IMR-90 (cell line): ENCODE measurements around the gene GLI1. TPM values are rescaled to one million over a fixed set of nuclear protein-coding genes. Genes with fewer than 3 reads are reported as not detected.
"Not testable (repeated sequence)": the region's sequence is repeated elsewhere in the genome, so short reads cannot be mapped to it uniquely, and the experiment has no call there.

Experiments
- ATAC-seq: fragments of 200-7000 bp; cut with Tn5 transposase; 2 replicates; pipeline ENCODE4 v1.9.1; 2020; ENCODE audit warnings: low read depth, mild to moderate bottlenecking, moderate library complexity
- BruUV-seq: library from RNA; stranded (reverse); fragments of 400-500 nt; replicated peaks from 2 replicates; lab custom pipeline; 2021; lab: Mats Ljungman, UMichigan
- CTCF ChIA-PET: fragments of 300-600 bp; formaldehyde crosslinking; extraction: SDS; loops from one replicate; lab custom pipeline; 2021; ENCODE audit warnings: antibody characterized with exemption; lab: Yijun Ruan, JAX
- POLR2A ChIA-PET: fragments of 300-600 bp; sonication (Branson Sonifier 250); formaldehyde crosslinking; loops from one replicate; lab custom pipeline; 2022; ENCODE audit warnings: antibody characterized with exemption; ENCODE audit not compliant: unreplicated experiment; lab: Charles Lee
- DNase-seq: peaks from one replicate; pipeline ENCODE4 v3.0.0; 2013
- H2AFZ ChIP-seq: replicated peaks from 2 replicates; pipeline ENCODE3; 2013; ENCODE audit warnings: low read length, mild to moderate bottlenecking; ENCODE audit not compliant: poor library complexity
- H2AK5ac ChIP-seq: 2 replicates; pipeline ENCODE4 v1.6.1; 2013; ENCODE audit warnings: low read depth, low read length, inconsistent platforms
- H2AK9ac ChIP-seq: replicated peaks from 2 replicates; pipeline ENCODE3; 2013; ENCODE audit warnings: mild to moderate bottlenecking, low read depth, low read length, moderate library complexity; ENCODE audit not compliant: poor library complexity
- H2BK120ac ChIP-seq: 2 replicates; pipeline ENCODE4 v1.6.1; 2013; ENCODE audit warnings: low read depth, low read length, inconsistent platforms
- H2BK15ac ChIP-seq: 3 replicates; pipeline ENCODE4 v1.6.1; 2013; ENCODE audit warnings: low read depth, low read length, inconsistent platforms
- H2BK20ac ChIP-seq: 2 replicates; pipeline ENCODE4 v1.6.1; 2013; ENCODE audit warnings: low read depth, mild to moderate bottlenecking, inconsistent platforms, low read length, moderate library complexity
- H2BK5ac ChIP-seq: 2 replicates; pipeline ENCODE4 v1.6.1; 2013; ENCODE audit warnings: mild to moderate bottlenecking, low read depth, low read length, inconsistent platforms; ENCODE audit not compliant: poor library complexity, severe bottlenecking
- H3K14ac ChIP-seq: replicated peaks from 2 replicates; pipeline ENCODE4 v1.6.1; 2013; ENCODE audit warnings: low read depth, low read length, inconsistent platforms
- H3K18ac ChIP-seq: 2 replicates; pipeline ENCODE4 v1.6.1; 2013; ENCODE audit warnings: low read depth, low read length, control low read depth
- H3K23ac ChIP-seq: 2 replicates; pipeline ENCODE4 v1.6.1; 2013; ENCODE audit warnings: low read depth, low read length, inconsistent platforms
- H3K27ac ChIP-seq: 2 replicates; pipeline ENCODE4 v1.5.1; 2013; ENCODE audit warnings: mild to moderate bottlenecking, control low read depth, low read length; ENCODE audit not compliant: insufficient read depth
- H3K27me3 ChIP-seq: 2 replicates; pipeline ENCODE4 v1.6.1; 2013; ENCODE audit warnings: low read length; ENCODE audit not compliant: control insufficient read depth, insufficient read depth
- H3K36me3 ChIP-seq: 2 replicates; pipeline ENCODE4 v1.6.1; 2013; ENCODE audit warnings: low read length, mixed read lengths; ENCODE audit not compliant: control insufficient read depth, insufficient read depth
- H3K4ac ChIP-seq: 2 replicates; pipeline ENCODE4 v1.6.1; 2013; ENCODE audit warnings: low read depth, low read length, inconsistent platforms
- H3K4me1 ChIP-seq: 2 replicates; pipeline ENCODE4 v1.6.1; 2013; ENCODE audit warnings: low read length, mixed read lengths; ENCODE audit not compliant: control insufficient read depth, insufficient read depth
- H3K4me2 ChIP-seq: 2 replicates; pipeline ENCODE4 v1.6.1; 2013; ENCODE audit warnings: low read depth, mild to moderate bottlenecking, control low read depth, low read length, moderate library complexity
- H3K4me3 ChIP-seq: 2 replicates; pipeline ENCODE4 v1.5.1; 2013; ENCODE audit warnings: low read depth, mild to moderate bottlenecking, control low read depth, low read length, moderate library complexity; ENCODE audit not compliant: insufficient read depth
- H3K56ac ChIP-seq: 2 replicates; pipeline ENCODE4 v1.6.1; 2013; ENCODE audit warnings: low read length, inconsistent platforms; ENCODE audit not compliant: insufficient read depth; ENCODE audit errors: extremely low read depth
- H3K79me1 ChIP-seq, 2 experiments: 2 replicates each; pipeline ENCODE4 v1.6.1; 2013; ENCODE audit warnings: low read length in 2 of 2, inconsistent platforms in 1 of 2, low read depth in 1 of 2
- H3K9ac ChIP-seq: 2 replicates; pipeline ENCODE4 v1.6.1; 2013; ENCODE audit warnings: low read depth, low read length, control low read depth
- H3K9me1 ChIP-seq: 2 replicates; pipeline ENCODE4 v1.6.1; 2013; ENCODE audit warnings: low read length, inconsistent platforms; ENCODE audit not compliant: insufficient read depth
- H3K9me3 ChIP-seq: 2 replicates; pipeline ENCODE4 v1.6.1; 2013; ENCODE audit warnings: low read length; ENCODE audit not compliant: control insufficient read depth, insufficient read depth
- H4K20me1 ChIP-seq: 2 replicates; pipeline ENCODE4 v1.6.1; 2013; ENCODE audit warnings: low read length, inconsistent platforms; ENCODE audit not compliant: insufficient read depth
- H4K5ac ChIP-seq: 2 replicates; pipeline ENCODE4 v1.6.1; 2013; ENCODE audit warnings: mild to moderate bottlenecking, low read depth, low read length, control low read depth
- H4K8ac ChIP-seq, 2 experiments: 2 replicates each; pipeline ENCODE4 v1.6.1; 2013; ENCODE audit warnings: low read depth in 2 of 2, low read length in 2 of 2, control low read depth in 1 of 2, inconsistent platforms in 1 of 2
- H4K91ac ChIP-seq: 2 replicates; pipeline ENCODE4 v1.6.1; 2013; ENCODE audit warnings: low read depth, low read length, inconsistent platforms; ENCODE audit not compliant: insufficient read depth
- WGBS, 2 experiments: methylation state at CpG; one replicate each; pipeline versions ENCODE4 v1.1.5 to v1.1.7; 2013; ENCODE audit warnings: missing lambda C conversion rate in 2 of 2; ENCODE audit not compliant: insufficient read length in 1 of 2; ENCODE audit errors: extremely low coverage in 2 of 2; 5-methylcytosine and 5-hydroxymethylcytosine counted together
- dilution Hi-C: fragments of 300-500 bp; cut with HindIII; formaldehyde crosslinking; loops from one replicate; pipeline ENCODE4 v1.14.3; 2018; ENCODE audit warnings: low sequenced_read_pairs; ENCODE audit not compliant: unreplicated experiment
- in situ Hi-C: fragments of 300-500 bp; cut with MboI; formaldehyde crosslinking; loops from 3 replicates; pipeline ENCODE4 v1.14.3; 2019; ENCODE audit warnings: low sequenced_read_pairs, inconsistent platforms, mixed read lengths
- intact Hi-C: fragments of 100-400 bp; cut with micrococcal nuclease; formaldehyde crosslinking; loops from 2 replicates; pipeline ENCODE4 v1.10.0; 2022
- polyA plus RNA-seq, 3 experiments: library from polyadenylated mRNA; depleted of rRNA; stranded (reverse); fragments of >200 nt; gene quantifications; 2 replicates each; pipeline ENCODE4 v1.2.3, GENCODE V29; 2012; ENCODE audit warnings: low replicate concordance in 1 of 3
- total RNA-seq: library from RNA; depleted of rRNA; stranded (reverse); fragments of >200 nt; gene quantifications from 2 replicates; pipeline ENCODE4 v1.2.3, GENCODE V29; 2012

Gene GLI1
- total and polyA plus RNA-seq, 2 of the 4 experiments (the other 2 are of a cell fraction) = 1.3 to 3.8 TPM

DNA sequence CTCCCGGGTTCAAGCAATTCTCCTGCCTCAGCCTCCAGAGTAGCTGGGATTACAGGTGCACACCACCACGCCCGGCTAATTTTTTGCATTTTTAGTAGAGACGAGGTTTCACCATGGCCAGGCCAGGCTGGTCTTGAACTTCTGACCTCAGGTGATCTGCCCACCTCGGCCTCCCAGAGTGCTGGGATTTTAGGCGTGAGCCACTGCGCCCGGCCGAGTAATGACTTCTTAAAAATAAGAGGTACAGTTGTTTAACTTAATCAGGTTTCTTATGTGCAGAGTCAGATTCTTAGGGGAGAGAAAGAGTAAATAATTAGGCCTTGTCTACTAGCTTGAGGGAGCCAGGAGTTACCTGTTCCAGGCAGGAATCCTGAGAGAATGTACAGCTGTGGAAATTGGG is 54.7 kb downstream of the GLI1 start:
- H2AK5ac ChIP-seq, dilution Hi-C loops, H2BK15ac ChIP-seq, H2BK120ac ChIP-seq, H3K56ac ChIP-seq, H3K4me3 ChIP-seq, POLR2A ChIA-PET, H3K27ac ChIP-seq, H3K4me1 ChIP-seq, H3K4ac ChIP-seq, in situ Hi-C loops, H3K9me1 ChIP-seq, H3K18ac ChIP-seq, H4K8ac ChIP-seq, H2AK9ac ChIP-seq, H2BK5ac ChIP-seq, H4K91ac ChIP-seq, H3K14ac ChIP-seq, DNase-seq, H2AFZ ChIP-seq, ATAC-seq, CTCF ChIA-PET, BruUV-seq, H3K23ac ChIP-seq, intact Hi-C loops, H2BK20ac ChIP-seq, H3K27me3 ChIP-seq, H3K4me2 ChIP-seq, H3K9me3 ChIP-seq, H4K5ac ChIP-seq, H3K9ac ChIP-seq: not testable (repeated sequence)
- Histone ChIP-seq H3K79me1 (peaks cover 25 to 78% of the 10 kb centered on the region in 2 experiments), H4K20me1 (peaks cover 87% of the 10 kb centered on the region), H3K36me3 (peaks cover 76% of the 10 kb centered on the region)
- 80% methylated on average over 2 of the region's 9 CpGs; no CpG with 5 or more reads in 1 of the 2 experiments for WGBS, 2 experiments
